Mammary epithelial cell (primary cell): ENCODE measurements around the gene CAMTA1.

Source experiments
- EZH2 ChIP-seq: IDR thresholded peaks from 2 replicates; pipeline ENCODE4 v1.6.1; 2012; ENCODE audit warnings: low read length, inconsistent platforms, borderline replicate concordance
- TF ChIP-seq, protein P1 (sequence below), 2 donors: IDR thresholded peaks in 1 of 2; conservative IDR thresholded peaks in 1 of 2; 2 replicates each; pipeline ENCODE4 v1.5.1; 2011 to 2012; ENCODE audit warnings: inconsistent platforms in 2 of 2, low read length in 2 of 2, mild to moderate bottlenecking in 2 of 2, control low read depth in 1 of 2, low read depth in 1 of 2; ENCODE audit not compliant: insufficient read depth in 1 of 2; ENCODE audit errors: extremely low read depth in 1 of 2

DNA sequence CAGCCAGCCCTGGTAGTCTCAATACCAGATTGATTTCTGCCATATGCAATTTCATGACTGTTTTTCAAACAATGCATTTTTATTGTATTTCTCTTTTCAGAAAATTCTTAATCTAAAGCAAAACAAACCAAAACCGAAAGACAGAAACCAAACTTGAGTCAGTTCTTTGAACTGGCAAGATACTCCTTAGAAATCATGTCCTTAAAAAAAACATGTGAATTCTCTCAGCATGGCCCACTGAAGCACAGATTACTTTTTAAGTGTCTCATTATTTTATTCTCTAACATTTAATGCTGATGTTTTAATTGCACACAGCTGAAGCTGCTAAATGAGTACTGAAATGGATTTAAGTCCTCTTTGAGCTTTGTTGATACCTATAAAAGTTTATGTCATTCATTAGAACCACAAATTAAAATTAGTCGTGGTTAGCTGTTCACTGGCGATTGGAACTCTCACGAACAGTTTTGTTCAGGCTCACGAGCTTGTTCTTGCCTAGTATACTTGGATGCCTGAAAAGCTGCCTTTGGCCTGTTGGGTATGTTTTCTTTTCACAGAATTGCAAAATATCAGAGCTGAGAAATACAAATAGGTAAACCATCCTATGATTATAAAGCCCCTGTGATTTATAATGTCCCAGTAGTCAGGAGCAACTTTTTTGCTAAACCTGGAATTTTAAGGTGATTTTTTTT is 87.5 kb downstream of the CAMTA1 start:
- TF ChIP-seq, protein P1, sequence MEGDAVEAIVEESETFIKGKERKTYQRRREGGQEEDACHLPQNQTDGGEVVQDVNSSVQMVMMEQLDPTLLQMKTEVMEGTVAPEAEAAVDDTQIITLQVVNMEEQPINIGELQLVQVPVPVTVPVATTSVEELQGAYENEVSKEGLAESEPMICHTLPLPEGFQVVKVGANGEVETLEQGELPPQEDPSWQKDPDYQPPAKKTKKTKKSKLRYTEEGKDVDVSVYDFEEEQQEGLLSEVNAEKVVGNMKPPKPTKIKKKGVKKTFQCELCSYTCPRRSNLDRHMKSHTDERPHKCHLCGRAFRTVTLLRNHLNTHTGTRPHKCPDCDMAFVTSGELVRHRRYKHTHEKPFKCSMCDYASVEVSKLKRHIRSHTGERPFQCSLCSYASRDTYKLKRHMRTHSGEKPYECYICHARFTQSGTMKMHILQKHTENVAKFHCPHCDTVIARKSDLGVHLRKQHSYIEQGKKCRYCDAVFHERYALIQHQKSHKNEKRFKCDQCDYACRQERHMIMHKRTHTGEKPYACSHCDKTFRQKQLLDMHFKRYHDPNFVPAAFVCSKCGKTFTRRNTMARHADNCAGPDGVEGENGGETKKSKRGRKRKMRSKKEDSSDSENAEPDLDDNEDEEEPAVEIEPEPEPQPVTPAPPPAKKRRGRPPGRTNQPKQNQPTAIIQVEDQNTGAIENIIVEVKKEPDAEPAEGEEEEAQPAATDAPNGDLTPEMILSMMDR (conservative IDR thresholded peaks at IDR 0.05 in 1 of 2, IDR thresholded peaks at IDR 0.05 in 1 of 2; ENCODE audit: extremely low read depth in 1 of 2, insufficient read depth in 1 of 2, low read depth in 1 of 2, low read length in 2 of 2), result no peak
- TF ChIP-seq EZH2, result no peak
